CMK (cell line): ENCODE measurements around the gene ATAD1.
"Not testable (repeated sequence)": the region's sequence is repeated elsewhere in the genome, so short reads cannot be mapped to it uniquely, and the experiment has no call there.

Experiments used
- DNase-seq: peaks from one replicate; pipeline ENCODE4 v3.0.0-alpha.2; 2010; ENCODE audit warnings: low read depth

The ATAD1 gene, protein sequence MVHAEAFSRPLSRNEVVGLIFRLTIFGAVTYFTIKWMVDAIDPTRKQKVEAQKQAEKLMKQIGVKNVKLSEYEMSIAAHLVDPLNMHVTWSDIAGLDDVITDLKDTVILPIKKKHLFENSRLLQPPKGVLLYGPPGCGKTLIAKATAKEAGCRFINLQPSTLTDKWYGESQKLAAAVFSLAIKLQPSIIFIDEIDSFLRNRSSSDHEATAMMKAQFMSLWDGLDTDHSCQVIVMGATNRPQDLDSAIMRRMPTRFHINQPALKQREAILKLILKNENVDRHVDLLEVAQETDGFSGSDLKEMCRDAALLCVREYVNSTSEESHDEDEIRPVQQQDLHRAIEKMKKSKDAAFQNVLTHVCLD

DNA sequence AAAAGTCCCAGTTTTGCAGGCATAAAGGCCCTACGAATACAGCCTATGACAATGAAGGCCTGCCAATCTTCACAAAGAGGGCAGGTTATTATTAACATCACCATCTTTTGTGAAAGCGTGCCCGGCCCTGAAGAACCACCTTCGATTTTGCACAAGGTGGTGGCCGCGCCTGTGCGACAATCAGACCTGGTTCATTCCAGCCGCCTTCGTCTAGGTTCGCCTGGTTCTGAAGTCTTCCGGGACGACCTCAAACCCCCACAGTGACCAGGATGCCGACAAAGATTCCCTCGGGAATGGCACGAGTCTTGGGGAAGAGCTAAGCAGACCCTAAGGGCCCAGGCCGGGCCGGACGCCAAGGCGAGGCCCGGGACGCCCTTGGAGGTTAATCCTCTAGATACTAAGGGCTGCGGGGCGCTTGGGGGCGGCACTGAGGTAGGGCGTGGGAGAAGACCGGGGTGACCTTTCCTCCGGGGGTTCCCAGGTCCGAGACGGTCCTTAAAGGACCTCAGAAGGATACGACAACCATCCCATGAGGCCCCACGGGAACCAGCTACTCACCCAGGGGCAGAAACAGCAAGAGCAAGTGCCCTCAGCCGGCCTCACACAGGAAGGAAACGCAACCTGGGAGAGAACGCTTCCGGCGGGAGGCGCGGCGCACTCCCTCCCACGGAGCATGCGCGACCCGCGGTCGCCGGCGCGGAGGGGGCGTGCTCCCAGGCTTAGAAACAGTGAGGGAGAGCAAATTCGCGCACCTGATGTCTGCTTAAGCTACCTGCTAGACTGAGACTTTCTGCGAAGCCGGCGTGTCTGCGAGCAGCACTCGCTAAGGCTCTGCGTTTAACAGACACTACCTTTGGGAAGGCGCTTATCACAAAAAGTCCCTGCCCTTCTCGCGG is at the start of gene ATAD1:
Gene ATAD1 (minus strand): TSS at position 618 of the 896 bp plus-strand sequence. CDS start 3,627 bp downstream, outside the sequence.
- peak; percentile 84 for DNase-seq

DNA sequence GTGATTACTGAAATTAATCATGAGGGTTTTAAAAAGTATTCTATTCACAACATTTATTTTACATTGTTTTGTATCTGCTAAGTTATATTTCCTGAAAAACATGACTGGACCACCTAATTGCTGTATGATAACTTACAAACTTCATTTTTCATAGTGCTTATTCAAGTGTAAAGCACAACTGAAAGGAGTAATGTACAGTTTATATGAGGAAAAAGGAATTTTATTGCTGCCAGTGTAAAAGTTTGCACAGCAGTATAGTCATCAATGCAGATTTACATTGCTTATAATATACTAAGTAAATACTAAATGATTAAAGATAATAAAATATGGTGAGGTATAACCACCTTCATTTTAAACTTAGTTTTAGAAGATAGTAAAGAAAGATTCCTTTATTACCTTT is 49.4 kb upstream of the ATAD1 start:
- no peak for DNase-seq

GRCh38 chr10:87866412-87866974 is 48.5 kb upstream of the ATAD1 start:
- DNase-seq: no peak

DNA sequence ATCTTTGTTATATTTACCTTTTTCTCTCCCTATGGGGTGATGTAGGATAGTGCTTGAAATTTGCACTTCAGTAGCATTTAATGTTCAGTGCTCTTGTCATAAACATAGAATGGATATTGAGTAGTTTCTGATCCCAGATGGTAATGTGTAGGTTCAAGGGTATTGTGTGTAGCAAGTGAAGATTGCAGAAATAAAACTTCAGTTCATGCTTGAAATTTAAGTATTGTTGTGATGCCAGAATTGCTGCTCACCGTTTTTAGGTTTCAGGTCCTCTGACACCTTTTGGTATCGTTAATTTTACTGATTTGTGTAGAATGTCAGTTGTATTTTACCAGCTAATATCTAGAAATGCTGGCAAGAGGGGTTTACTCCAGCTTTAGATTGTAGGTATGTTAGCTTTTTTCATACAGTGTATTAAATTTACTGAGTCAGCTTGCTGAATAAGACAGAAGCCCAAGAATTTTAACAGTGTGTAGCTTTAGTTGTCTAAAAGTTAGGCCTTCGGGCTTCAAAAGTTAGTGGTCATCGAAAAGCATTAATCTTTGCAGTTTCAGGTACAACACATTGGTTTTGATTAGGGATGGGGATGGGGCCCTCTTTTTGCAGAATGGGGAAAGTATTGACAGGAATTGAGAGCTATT is 47.3 kb upstream of the ATAD1 start:
- no peak for DNase-seq

GRCh38 chr10:87864496-87865059 is 46.6 kb upstream of the ATAD1 start:
- no peak for DNase-seq

GRCh38 chr10:87863951-87864495 is 46.0 kb upstream of the ATAD1 start:
- not testable (repeated sequence) for DNase-seq

GRCh38 chr10:87863053-87863943 is 45.3 kb upstream of the ATAD1 start, which contains the start of the genes KLLN and PTEN:
Gene KLLN, minus strand, starts transcription at chr10:87863533. Its CDS starts 1,046 bp downstream, at chr10:87862487.
Gene PTEN, plus strand, starts transcription at chr10:87863625. Its CDS starts 845 bp downstream, at chr10:87864470.
- DNase-seq: peak; percentile 85

GRCh38 chr10:87862679-87863052 is 44.6 kb upstream of the ATAD1 start:
- no peak for DNase-seq

DNA sequence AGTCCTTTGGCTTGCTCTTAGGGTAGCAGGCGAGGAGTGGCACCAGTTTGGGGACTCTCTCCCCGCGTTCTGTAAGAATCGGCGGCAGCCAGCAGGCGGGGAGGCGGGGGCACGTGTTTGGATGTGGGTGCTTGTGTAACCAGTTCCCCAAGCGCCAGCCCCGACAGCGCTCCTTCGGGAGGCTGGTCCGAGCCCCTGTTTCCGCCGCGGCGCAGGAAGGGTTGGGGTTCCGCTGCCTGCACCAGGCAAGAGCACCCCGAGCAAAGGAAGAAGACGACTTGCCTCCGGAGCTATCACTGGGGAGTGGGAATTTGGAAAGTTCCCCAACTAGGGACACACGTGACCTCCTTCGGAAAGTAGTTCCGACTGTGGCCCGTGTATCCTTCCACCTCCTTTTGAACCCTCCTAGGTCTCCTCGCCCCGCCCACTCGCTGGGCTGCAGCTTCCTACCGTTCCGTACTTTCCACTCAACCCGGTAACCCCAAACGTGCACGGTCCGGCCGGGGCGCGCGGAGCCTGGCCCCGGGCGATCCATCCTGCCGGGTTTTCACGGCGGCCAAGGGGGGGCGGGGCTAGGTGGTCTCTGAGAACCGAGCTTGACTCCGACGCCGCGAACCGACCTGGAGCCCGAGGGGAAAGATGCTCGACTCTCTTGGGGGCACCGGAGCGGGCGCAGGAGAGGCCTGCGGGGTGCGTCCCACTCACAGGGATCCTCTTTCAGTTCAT is 44.1 kb upstream of the ATAD1 start:
- DNase-seq: peak; percentile 97

GRCh38 chr10:87861566-87861952 is 43.5 kb upstream of the ATAD1 start:
- DNase-seq: no peak

DNA sequence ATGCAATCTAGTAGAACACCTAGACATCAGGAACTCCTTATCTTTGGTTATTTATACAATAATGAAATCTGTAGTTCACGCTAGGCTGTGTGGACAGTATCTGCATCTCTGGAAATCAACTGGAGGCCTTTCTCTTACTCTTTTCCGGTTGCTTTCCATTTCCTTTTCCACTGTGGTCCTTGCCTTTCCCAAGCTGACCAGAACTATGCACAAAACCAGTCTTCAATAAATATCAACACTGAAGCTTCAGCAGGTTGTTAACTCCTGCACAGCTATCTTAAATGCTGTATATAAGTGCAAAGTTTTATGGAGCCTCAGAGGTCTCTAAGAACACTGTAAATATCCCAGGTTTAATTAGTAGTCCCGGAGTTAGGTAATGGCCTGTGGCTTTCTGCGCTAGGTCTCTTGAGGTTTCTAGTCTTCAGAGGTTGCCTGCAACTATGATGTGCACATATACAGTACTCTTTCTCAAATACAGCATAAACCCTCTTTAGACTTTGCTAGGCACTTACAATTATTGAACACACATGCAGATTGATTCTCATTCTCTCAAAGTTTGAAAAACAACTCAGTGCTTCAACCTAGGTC is 42.9 kb upstream of the ATAD1 start:
- no peak for DNase-seq

- DNase-seq: no peak
Measured at GRCh38 chr10:87860156-87860795, 42.2 kb upstream of the ATAD1 start.

DNA sequence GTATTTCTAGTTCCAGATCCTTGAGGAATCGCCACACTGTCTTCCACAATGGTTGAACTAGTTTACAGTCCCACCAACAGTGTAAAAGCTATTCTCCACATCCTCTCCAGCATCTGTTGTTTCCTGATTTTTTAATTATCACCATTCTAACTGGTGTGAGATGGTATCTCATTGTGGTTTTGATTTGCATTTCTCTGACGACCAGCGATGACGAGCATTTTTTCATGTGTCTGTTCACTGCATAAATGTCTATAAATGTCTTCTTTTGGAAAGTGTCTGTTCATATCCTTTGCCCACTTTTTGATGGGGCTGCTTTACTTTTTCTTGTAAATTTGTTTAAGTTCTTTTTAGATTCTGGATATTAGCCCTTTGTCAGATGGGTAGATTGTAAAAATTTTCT is 37.6 kb upstream of the ATAD1 start:
- not testable (repeated sequence) for DNase-seq

DNA sequence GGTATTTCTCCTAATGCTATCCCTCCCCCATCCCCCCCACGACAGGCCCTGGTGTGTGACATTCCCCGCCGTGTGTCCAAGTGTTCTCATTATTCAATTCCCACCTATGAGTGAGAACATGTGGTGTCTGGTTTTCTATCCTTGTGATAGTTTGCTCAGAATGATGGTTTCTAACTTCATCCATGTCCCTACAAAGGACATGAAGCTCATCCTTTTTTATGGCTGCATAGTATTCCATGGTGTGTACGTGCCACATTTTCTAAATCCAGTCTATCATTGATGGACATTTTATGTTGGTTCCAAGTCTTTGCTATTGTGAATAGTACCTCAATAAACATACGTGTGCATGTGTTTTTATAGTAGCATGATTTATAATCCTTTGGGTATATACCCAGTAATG is 37.2 kb upstream of the ATAD1 start:
- not testable (repeated sequence) for DNase-seq

DNA sequence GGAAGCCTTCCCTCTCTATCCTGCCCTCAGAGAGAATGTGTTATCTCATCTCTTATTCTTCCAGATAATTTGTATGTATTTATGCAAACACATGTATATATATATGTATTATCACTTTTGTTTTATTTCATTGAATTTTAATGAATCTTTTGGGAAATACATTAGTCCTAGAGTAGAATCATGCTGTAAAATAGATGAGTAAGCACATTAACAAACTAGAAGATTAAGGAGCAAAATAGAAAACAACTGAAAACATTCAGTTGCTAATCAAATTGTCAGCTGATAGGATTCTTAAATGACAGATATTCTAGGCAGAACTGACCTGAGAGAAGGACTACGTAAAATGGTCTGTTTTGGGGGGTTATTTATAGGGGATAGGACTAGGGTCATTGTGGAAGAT is 34.1 kb upstream of the ATAD1 start:
- no peak for DNase-seq

DNA sequence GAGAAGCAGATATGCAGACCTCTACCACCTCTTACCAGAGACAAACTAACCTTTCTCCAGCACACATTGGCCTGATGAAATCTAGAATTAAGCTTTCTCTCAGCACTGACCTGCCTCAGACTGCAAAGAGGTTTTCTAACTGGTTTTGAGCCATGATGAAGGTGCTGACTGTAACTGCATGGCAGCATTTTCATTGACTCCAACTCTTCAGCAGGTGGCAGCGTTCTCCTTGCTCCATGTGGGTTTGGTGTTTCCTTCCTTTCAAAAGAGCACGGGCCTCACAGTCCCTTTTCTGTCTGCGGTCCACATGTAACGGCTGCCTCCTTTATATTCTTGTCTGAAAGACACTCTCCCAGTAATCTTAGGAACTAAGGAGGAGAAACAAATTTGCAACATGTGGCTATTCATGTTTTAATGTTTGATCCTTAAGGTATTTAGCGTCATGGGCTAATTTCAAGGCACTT is 32.7 kb upstream of the ATAD1 start:
- DNase-seq: no peak

DNA sequence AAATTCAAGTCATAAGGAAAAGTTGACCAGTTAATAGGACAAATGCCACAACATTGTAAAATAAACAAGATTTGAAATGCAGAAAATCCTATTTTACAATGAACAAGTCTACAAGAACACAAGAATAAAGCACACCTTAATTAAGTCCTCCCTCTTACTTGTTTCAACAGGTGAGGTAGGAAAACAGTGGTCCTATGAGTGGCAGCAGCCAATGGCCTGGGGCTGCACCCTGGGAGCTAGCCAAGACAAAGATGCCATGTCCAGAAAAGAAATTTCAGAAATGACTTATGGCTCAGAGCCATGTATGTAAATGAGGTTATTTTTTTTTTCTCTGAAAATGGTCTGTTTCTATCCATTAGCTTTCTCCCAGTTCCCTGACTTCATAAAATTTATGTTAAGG is 31.0 kb upstream of the ATAD1 start:
- DNase-seq: no peak

DNA sequence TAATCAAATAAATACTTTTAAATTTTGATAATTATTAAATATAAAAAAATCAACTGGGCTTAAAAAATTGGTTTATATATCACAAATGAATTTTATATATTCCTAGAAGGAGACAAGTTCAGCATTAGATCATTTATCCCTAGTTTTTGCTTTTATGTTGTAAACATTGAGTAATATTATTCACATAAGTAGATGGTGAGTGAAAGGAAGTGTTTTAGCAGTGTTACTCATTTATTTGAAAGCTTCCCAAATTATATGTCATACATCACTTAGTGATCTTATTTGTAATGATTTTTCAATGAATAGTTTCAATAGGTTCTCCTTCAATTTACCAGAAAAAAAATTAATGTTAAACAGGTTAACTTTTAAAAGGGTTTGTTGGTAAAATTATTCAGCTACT is 29.5 kb upstream of the ATAD1 start:
- DNase-seq: no peak

DNA sequence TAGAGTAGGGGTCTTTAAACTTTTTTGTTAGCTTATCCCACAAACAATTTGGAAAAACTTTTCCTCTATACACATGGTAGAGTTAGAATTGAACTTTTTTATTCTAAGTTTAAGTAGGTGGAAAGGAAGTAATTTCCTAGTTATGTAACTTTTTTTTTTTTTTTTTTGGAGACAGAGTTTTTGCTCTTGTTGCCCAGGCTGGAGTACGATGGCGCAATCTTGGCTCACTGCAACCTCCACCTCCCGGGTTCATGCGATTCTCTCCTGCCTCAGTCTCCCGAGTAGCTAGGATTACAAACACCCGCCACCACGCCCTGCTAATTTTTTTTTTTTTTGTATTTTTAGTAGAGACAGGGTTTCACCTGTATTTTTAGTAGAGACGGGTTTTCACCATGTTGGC is 28.7 kb upstream of the ATAD1 start:
- DNase-seq: not testable (repeated sequence)
